HepG2 (cell line): ENCODE results near the gene UBC. TPM values are rescaled to one million over a fixed set of nuclear protein-coding genes. Genes with fewer than 3 reads are reported as not detected.

ENCODE experiments used
- BORCS8-MEF2B ChIP-seq: sonication (generic); formaldehyde crosslinking; IDR thresholded peaks from 2 replicates; pipeline ENCODE4 v1.8.0; 2022; ENCODE audit warnings: mild to moderate bottlenecking, missing genetic modification reagents
- FIP1L1 ChIP-seq: fragments of 200-400 bp; formaldehyde crosslinking; IDR thresholded peaks from 2 replicates; pipeline ENCODE4 v1.6.1; 2018; ENCODE audit warnings: low read depth, mild to moderate bottlenecking, low read length, moderate library complexity, borderline replicate concordance; ENCODE audit not compliant: insufficient read depth
- KAT7 ChIP-seq: IDR thresholded peaks from 2 replicates; pipeline ENCODE4 v1.6.1; 2018; ENCODE audit warnings: borderline replicate concordance, missing compliant biosample characterization
- KIAA2018 ChIP-seq: sonication (generic); formaldehyde crosslinking; IDR thresholded peaks from 2 replicates; pipeline ENCODE4 v1.5.0; 2020; ENCODE audit warnings: mild to moderate bottlenecking, missing genetic modification reagents, borderline replicate concordance
- NCOA1 ChIP-seq: sonication (generic); formaldehyde crosslinking; IDR thresholded peaks from 2 replicates; pipeline ENCODE4 v1.9.0; 2021; ENCODE audit warnings: missing genetic modification reagents
- PAWR ChIP-seq: sonication (generic); formaldehyde crosslinking; IDR thresholded peaks from 2 replicates; pipeline ENCODE4 v1.4.0; 2020; ENCODE audit warnings: missing genetic modification reagents, mild to moderate bottlenecking, borderline replicate concordance
- POLR2AphosphoS2 ChIP-seq: IDR thresholded peaks from 2 replicates; pipeline ENCODE4 v1.6.1; 2011; ENCODE audit warnings: low read depth, low read length, improper control_type of control experiment
- PRDM4 ChIP-seq: sonication (generic); formaldehyde crosslinking; IDR thresholded peaks from 2 replicates; pipeline ENCODE4 v1.9.0; 2021; ENCODE audit warnings: missing genetic modification reagents, borderline replicate concordance
- PTBP1 ChIP-seq: fragments of 200-400 bp; formaldehyde crosslinking; IDR thresholded peaks from 2 replicates; pipeline ENCODE4 v1.6.1; 2018; ENCODE audit warnings: low read length, low read depth; ENCODE audit not compliant: poor library complexity, severe bottlenecking
- RARG ChIP-seq: sonication (generic); formaldehyde crosslinking; IDR thresholded peaks from 2 replicates; pipeline ENCODE4 v1.4.0; 2020; ENCODE audit warnings: low read depth, mild to moderate bottlenecking, missing genetic modification reagents
- RFX1 ChIP-seq: fragments of 450-650 bp; IDR thresholded peaks from 2 replicates; pipeline ENCODE4 v1.6.1; 2017
- SRY ChIP-seq: sonication (generic); formaldehyde crosslinking; IDR thresholded peaks from 2 replicates; pipeline ENCODE4 v1.8.0; 2022; ENCODE audit warnings: mild to moderate bottlenecking, missing genetic modification reagents
- TFAP4 ChIP-seq: sonication (generic); IDR thresholded peaks from 2 replicates; pipeline ENCODE4 v1.6.1; 2016; ENCODE audit warnings: low read depth, borderline replicate concordance
- TP53 ChIP-seq: sonication (generic); formaldehyde crosslinking; conservative IDR thresholded peaks from 2 replicates; pipeline ENCODE4 v1.4.0; 2020; ENCODE audit warnings: missing genetic modification reagents
- ZFX ChIP-seq: sonication (generic); formaldehyde crosslinking; IDR thresholded peaks from 2 replicates; pipeline ENCODE4 v1.4.0; 2020; ENCODE audit warnings: mild to moderate bottlenecking, low read depth, missing genetic modification reagents, moderate library complexity
- ZMYM4 ChIP-seq: sonication (generic); formaldehyde crosslinking; IDR thresholded peaks from 2 replicates; pipeline ENCODE4 v1.8.1; 2023; ENCODE audit warnings: mild to moderate bottlenecking, missing genetic modification reagents
- ZNF17 ChIP-seq: sonication (generic); formaldehyde crosslinking; IDR thresholded peaks from 2 replicates; pipeline ENCODE4 v1.5.0; 2020; ENCODE audit warnings: mild to moderate bottlenecking, missing genetic modification reagents
- polyA plus RNA-seq, 8 experiments: library from polyadenylated mRNA; depleted of rRNA in 3 of 8; stranded (reverse) in 7 of 8; unstranded in 1 of 8; fragments of >200 nt; fragmentation: Illumina TruSeq in 4 of 8; extraction: Trizol in 4 of 8; gene quantifications; 2 replicates each; pipeline versions ENCODE4 v1.2.1 to v1.2.3, GENCODE V29; 2011 to 2016; ENCODE audit warnings: low read depth in 4 of 8, missing spikeins in 1 of 8, mixed read lengths in 1 of 8; ENCODE audit not compliant: insufficient read depth in 1 of 8
- total RNA-seq, 5 experiments: library from RNA; depleted of rRNA; stranded (reverse); fragments of >200 nt; fragmentation: Illumina TruSeq; extraction: Trizol; gene quantifications; 2 replicates each; pipeline ENCODE4 v1.2.3, GENCODE V29; 2016; ENCODE audit warnings: low read depth in 1 of 5

UBC gene
- total and polyA plus RNA-seq, 2 of the 13 experiments (the other 11 are each of a cell fraction or from before 2014, with no cell fraction given), result 805 to 1,432 TPM

GRCh38 chr12:124928095-124928911 lies 13.9 kb upstream of the UBC start (continued):
- TF ChIP-seq KAT7 (CRISPR knock-in tag), result no peak
- TF ChIP-seq TFAP4, result no peak
- no peak; the same call in 1 of the 2 replicates for TF ChIP-seq KIAA2018 (CRISPR knock-in tag)
- TF ChIP-seq PRDM4, result no peak
- no peak for TF ChIP-seq PTBP1
- no peak for TF ChIP-seq POLR2AphosphoS2
- TF ChIP-seq ZMYM4 (CRISPR knock-in tag), result no peak; the same call in 1 of the 2 replicates
- no peak for TF ChIP-seq TP53 (CRISPR knock-in tag)
- no peak for TF ChIP-seq ZNF17 (CRISPR knock-in tag)
- no peak for TF ChIP-seq RFX1
- TF ChIP-seq RARG (CRISPR knock-in tag), result no peak
- no peak; the same call in 1 of the 2 replicates for TF ChIP-seq BORCS8-MEF2B
- peak; percentile 62; the same call in 1 of the 2 replicates for TF ChIP-seq ZFX (CRISPR knock-in tag)
- no peak for TF ChIP-seq NCOA1 (CRISPR knock-in tag)
- no peak for TF ChIP-seq FIP1L1
- TF ChIP-seq PAWR (CRISPR knock-in tag), result no peak
- 0 out of 2 replicates have a peak, but pooled peaks have one; percentile 81 for TF ChIP-seq SRY
